K562 (cell line): ENCODE data around the gene ANK3. TPM values are rescaled to one million over a fixed set of nuclear protein-coding genes. Genes with fewer than 3 reads are reported as not detected.
A peak's percentile ranks its signal among the peaks of the same experiment; 100 is the strongest.

Experiments
- ATF7 ChIP-seq: fragments of 450-650 bp; IDR thresholded peaks from 2 replicates; pipeline ENCODE4 v1.7.1; 2014; ENCODE audit warnings: mild to moderate bottlenecking, moderate library complexity
- BRF1 ChIP-seq: IDR thresholded peaks from 3 replicates; pipeline ENCODE4 v1.6.1; 2011; ENCODE audit warnings: borderline replicate concordance, mild to moderate bottlenecking; ENCODE audit not compliant: insufficient read length; ENCODE audit errors: extremely low read depth
- CREBBP ChIP-seq: IDR thresholded peaks from one replicate; pipeline ENCODE4 v1.6.1; 2012; ENCODE audit warnings: low read depth, mild to moderate bottlenecking, control low read depth, inconsistent platforms, low read length
- HDAC1 ChIP-seq, 2 experiments: fragments of 450-650 bp; IDR thresholded peaks; 2 replicates each; pipeline ENCODE4 v1.6.1; 2016 to 2017; ENCODE audit warnings: inconsistent platforms in 1 of 2, mild to moderate bottlenecking in 1 of 2, moderate library complexity in 1 of 2
- MAFG ChIP-seq: fragments of 450-650 bp; conservative IDR thresholded peaks from 2 replicates; pipeline ENCODE4 v1.6.1; 2016; ENCODE audit warnings: missing genetic modification characterization, missing compliant biosample characterization
- MTA1 ChIP-seq: fragments of 450-650 bp; IDR thresholded peaks from 2 replicates; pipeline ENCODE4 v1.6.1; 2017; ENCODE audit warnings: borderline replicate concordance
- NCOA1 ChIP-seq: fragments of 450-650 bp; IDR thresholded peaks from 2 replicates; pipeline ENCODE4 v1.6.1; 2016; ENCODE audit warnings: low read depth
- NFIC ChIP-seq: fragments of 450-650 bp; IDR thresholded peaks from 2 replicates; pipeline ENCODE4 v1.6.1; 2017; ENCODE audit warnings: mild to moderate bottlenecking, inconsistent platforms
- RBBP5 ChIP-seq: fragments of 200-600 bp; sonication (generic); IDR thresholded peaks from 2 replicates; pipeline ENCODE4 v1.6.1; 2012; ENCODE audit warnings: borderline replicate concordance, mild to moderate bottlenecking, low read length, control low read depth, inconsistent platforms; ENCODE audit not compliant: insufficient read depth, poor library complexity, severe bottlenecking
- TEAD1 ChIP-seq, 2 experiments: fragments of 450-650 bp in 1 of 2; sonication (generic) in 1 of 2; formaldehyde crosslinking; IDR thresholded peaks; 2 replicates each; pipeline versions ENCODE4 v1.4.0 to v1.8.0; 2020 to 2022; ENCODE audit warnings: mild to moderate bottlenecking in 2 of 2, missing genetic modification reagents in 1 of 2
- U2AF2 ChIP-seq: fragments of 200-400 bp; formaldehyde crosslinking; optimal IDR thresholded peaks from 2 replicates; pipeline ENCODE3; 2017; ENCODE audit warnings: low read depth, mild to moderate bottlenecking, low read length
- ZFX ChIP-seq: sonication (generic); formaldehyde crosslinking; IDR thresholded peaks from 2 replicates; pipeline ENCODE4 v1.8.0; 2022; ENCODE audit warnings: mild to moderate bottlenecking, missing genetic modification reagents, moderate library complexity
- ZNF143 ChIP-seq: sonication (generic); formaldehyde crosslinking; IDR thresholded peaks from 2 replicates; pipeline ENCODE4 v1.9.0; 2022; ENCODE audit warnings: mild to moderate bottlenecking, missing genetic modification reagents
- ZNF224 ChIP-seq: sonication (generic); formaldehyde crosslinking; IDR thresholded peaks from 2 replicates; pipeline ENCODE4 v1.8.0; 2022; ENCODE audit warnings: mild to moderate bottlenecking, missing genetic modification reagents
- ZNF263 ChIP-seq: sonication (generic); formaldehyde crosslinking; IDR thresholded peaks from 2 replicates; pipeline ENCODE4 v1.8.0; 2022; ENCODE audit warnings: mild to moderate bottlenecking, missing genetic modification reagents, borderline replicate concordance
- polyA plus RNA-seq, 8 experiments: library from polyadenylated mRNA; depleted of rRNA in 4 of 8; stranded (reverse) in 5 of 8; unstranded in 3 of 8; fragments of >200 nt; fragmentation: Nextera tagmentation in 2 of 8; fragmentation: Illumina TruSeq in 1 of 8; extraction: Ambion mirVana in 2 of 8; extraction: Trizol in 1 of 8; gene quantifications; 2 replicates each; pipeline versions ENCODE4 v1.2.1 to v1.2.3, GENCODE V29; 2011 to 2014; ENCODE audit warnings: inconsistent platforms in 1 of 8, missing spikeins in 1 of 8
- total RNA-seq, 7 experiments: library from RNA; depleted of rRNA in 6 of 7; stranded (reverse); fragments of >200 nt in 6 of 7; fragmentation: Illumina TruSeq in 2 of 7; extraction: Trizol in 2 of 7; gene quantifications; 2 replicates each; pipeline versions ENCODE4 v1.2.1 to v1.2.3, GENCODE V29; 2011 to 2021; ENCODE audit warnings: low replicate concordance in 1 of 7
- TF ChIP-seq, protein P1 (sequence below): fragments of 250-450 bp; sonication (Bioruptor Pico); IDR thresholded peaks from 2 replicates; pipeline ENCODE4 v1.5.1; 2021; ENCODE audit warnings: mild to moderate bottlenecking
- TF ChIP-seq, protein P2 (sequence below): fragments of 250-450 bp; sonication (Bioruptor Pico); IDR thresholded peaks from 2 replicates; pipeline ENCODE4 v1.4.0; 2020; ENCODE audit warnings: mild to moderate bottlenecking, moderate library complexity, borderline replicate concordance
- TF ChIP-seq, protein P3 (sequence below): fragments of 450-650 bp; formaldehyde crosslinking; IDR thresholded peaks from 2 replicates; pipeline ENCODE4 v1.4.0; 2020; ENCODE audit warnings: mild to moderate bottlenecking, moderate library complexity
- TF ChIP-seq, protein P4 (sequence below): fragments of 450-650 bp; formaldehyde crosslinking; IDR thresholded peaks from 2 replicates; pipeline ENCODE4 v1.4.0; 2020; ENCODE audit warnings: mild to moderate bottlenecking, moderate library complexity
- TF ChIP-seq, protein P5 (sequence below): fragments of 250-450 bp; sonication (Bioruptor Pico); IDR thresholded peaks from 2 replicates; pipeline ENCODE4 v1.5.0; 2021

ANK3 gene
- total and polyA plus RNA-seq, 9 of the 15 experiments (the other 6 are each of a cell fraction or from before 2014, with no cell fraction given): 10.0 to 32.3 (median 17.9) TPM

DNA sequence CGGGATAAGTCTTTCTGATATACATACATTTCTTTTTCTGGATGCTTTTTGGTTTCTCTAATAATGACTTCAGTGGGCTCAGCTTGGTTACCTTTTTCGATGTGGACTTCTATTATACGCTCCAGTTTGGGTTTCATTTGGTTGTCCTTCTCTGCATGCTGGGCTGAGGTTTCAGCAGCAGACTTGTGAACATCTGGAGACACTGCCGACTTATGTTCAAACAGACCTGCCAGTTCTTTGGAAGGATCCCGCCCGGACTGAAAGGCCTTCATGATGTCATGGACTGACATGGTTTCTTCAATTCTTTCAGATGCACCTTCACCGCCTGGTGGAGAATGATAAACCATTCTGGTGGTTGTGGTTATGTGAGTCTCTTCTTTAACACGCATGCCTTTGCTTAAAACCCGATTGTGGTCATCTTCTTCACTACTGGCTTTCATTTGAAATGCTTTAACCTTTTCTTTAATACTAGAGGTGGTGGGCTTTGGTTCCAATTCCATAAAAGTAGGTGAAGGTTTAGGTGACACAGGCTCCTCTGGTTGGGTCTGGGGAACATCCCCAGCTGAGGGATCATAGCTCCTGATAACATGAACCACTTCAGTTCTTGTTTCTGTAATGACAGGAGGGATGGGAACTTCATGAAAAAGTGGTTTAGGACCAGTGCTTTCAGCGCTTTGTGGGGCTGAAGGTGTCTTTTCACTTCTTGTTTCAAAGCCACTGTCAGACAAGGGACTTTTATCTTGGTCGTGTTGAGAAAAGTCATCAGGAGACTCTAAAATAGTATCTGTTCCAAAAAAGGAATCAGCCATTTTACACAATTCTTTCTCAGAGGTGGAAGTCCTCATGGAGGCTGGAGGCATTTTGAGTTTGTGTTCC, 315.7 kb downstream of the ANK3 start (continued):
- no peak for TF ChIP-seq CREBBP
- no peak for TF ChIP-seq ZNF263 (CRISPR knock-in tag)
- no peak; a peak in 1 of 4 replicates for TF ChIP-seq HDAC1 (IDR thresholded peaks at IDR 0.05)
- TF ChIP-seq ATF7: peak; percentile 82
- 0 out of 2 replicates have a peak, but pooled peaks have one; percentile 4 for TF ChIP-seq MAFG (tag)
- no peak for TF ChIP-seq ZNF143 (CRISPR knock-in tag)
- no peak for TF ChIP-seq BRF1
- no peak for TF ChIP-seq ZNF224
- no peak for TF ChIP-seq NCOA1
- TF ChIP-seq NFIC: no peak; the same call in 1 of the 2 replicates
- TF ChIP-seq, protein P1, sequence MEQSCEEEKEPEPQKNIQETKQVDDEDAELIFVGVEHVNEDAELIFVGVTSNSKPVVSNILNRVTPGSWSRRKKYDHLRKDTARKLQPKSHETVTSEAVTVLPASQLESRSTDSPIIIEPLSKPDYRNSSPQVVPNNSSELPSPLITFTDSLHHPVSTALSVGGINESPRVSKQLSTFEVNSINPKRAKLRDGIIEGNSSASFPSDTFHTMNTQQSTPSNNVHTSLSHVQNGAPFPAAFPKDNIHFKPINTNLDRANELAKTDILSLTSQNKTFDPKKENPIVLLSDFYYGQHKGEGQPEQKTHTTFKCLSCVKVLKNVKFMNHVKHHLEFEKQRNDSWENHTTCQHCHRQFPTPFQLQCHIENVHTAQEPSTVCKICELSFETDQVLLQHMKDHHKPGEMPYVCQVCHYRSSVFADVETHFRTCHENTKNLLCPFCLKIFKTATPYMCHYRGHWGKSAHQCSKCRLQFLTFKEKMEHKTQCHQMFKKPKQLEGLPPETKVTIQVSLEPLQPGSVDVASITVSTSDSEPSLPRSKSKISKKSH: no peak
- TF ChIP-seq, protein P2, sequence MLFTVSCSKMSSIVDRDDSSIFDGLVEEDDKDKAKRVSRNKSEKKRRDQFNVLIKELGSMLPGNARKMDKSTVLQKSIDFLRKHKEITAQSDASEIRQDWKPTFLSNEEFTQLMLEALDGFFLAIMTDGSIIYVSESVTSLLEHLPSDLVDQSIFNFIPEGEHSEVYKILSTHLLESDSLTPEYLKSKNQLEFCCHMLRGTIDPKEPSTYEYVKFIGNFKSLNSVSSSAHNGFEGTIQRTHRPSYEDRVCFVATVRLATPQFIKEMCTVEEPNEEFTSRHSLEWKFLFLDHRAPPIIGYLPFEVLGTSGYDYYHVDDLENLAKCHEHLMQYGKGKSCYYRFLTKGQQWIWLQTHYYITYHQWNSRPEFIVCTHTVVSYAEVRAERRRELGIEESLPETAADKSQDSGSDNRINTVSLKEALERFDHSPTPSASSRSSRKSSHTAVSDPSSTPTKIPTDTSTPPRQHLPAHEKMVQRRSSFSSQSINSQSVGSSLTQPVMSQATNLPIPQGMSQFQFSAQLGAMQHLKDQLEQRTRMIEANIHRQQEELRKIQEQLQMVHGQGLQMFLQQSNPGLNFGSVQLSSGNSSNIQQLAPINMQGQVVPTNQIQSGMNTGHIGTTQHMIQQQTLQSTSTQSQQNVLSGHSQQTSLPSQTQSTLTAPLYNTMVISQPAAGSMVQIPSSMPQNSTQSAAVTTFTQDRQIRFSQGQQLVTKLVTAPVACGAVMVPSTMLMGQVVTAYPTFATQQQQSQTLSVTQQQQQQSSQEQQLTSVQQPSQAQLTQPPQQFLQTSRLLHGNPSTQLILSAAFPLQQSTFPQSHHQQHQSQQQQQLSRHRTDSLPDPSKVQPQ (CRISPR knock-in tag): no peak
- TF ChIP-seq, protein P3, sequence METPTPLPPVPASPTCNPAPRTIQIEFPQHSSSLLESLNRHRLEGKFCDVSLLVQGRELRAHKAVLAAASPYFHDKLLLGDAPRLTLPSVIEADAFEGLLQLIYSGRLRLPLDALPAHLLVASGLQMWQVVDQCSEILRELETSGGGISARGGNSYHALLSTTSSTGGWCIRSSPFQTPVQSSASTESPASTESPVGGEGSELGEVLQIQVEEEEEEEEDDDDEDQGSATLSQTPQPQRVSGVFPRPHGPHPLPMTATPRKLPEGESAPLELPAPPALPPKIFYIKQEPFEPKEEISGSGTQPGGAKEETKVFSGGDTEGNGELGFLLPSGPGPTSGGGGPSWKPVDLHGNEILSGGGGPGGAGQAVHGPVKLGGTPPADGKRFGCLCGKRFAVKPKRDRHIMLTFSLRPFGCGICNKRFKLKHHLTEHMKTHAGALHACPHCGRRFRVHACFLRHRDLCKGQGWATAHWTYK (CRISPR knock-in tag): no peak
- TF ChIP-seq RBBP5: no peak
- no peak for TF ChIP-seq MTA1
- TF ChIP-seq, protein P4, sequence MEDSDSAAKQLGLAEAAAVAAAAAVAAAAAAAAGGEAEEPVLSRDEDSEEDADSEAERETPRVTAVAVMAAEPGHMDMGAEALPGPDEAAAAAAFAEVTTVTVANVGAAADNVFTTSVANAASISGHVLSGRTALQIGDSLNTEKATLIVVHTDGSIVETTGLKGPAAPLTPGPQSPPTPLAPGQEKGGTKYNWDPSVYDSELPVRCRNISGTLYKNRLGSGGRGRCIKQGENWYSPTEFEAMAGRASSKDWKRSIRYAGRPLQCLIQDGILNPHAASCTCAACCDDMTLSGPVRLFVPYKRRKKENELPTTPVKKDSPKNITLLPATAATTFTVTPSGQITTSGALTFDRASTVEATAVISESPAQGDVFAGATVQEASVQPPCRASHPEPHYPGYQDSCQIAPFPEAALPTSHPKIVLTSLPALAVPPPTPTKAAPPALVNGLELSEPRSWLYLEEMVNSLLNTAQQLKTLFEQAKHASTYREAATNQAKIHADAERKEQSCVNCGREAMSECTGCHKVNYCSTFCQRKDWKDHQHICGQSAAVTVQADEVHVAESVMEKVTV (CRISPR knock-in tag): no peak
- TF ChIP-seq TEAD1 (CRISPR knock-in tag; IDR thresholded peaks at IDR 0.05): no peak
- TF ChIP-seq ZFX (CRISPR knock-in tag): no peak; the same call in 1 of the 2 replicates
- TF ChIP-seq, protein P5, sequence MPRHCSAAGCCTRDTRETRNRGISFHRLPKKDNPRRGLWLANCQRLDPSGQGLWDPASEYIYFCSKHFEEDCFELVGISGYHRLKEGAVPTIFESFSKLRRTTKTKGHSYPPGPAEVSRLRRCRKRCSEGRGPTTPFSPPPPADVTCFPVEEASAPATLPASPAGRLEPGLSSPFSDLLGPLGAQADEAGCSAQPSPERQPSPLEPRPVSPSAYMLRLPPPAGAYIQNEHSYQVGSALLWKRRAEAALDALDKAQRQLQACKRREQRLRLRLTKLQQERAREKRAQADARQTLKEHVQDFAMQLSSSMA (CRISPR knock-in tag): no peak
- no peak for TF ChIP-seq U2AF2
